ENCODE data around the gene MYO1E. TPM values are rescaled to one million over a fixed set of nuclear protein-coding genes. Genes with fewer than 3 reads are reported as not detected.
"Not testable (repeated sequence)": the region's sequence is repeated elsewhere in the genome, so short reads cannot be mapped to it uniquely, and the experiment has no call there.

Gene MYO1E
- total RNA-seq, 2 experiments from 2014 or later: 20.3 to 22.7 TPM

DNA sequence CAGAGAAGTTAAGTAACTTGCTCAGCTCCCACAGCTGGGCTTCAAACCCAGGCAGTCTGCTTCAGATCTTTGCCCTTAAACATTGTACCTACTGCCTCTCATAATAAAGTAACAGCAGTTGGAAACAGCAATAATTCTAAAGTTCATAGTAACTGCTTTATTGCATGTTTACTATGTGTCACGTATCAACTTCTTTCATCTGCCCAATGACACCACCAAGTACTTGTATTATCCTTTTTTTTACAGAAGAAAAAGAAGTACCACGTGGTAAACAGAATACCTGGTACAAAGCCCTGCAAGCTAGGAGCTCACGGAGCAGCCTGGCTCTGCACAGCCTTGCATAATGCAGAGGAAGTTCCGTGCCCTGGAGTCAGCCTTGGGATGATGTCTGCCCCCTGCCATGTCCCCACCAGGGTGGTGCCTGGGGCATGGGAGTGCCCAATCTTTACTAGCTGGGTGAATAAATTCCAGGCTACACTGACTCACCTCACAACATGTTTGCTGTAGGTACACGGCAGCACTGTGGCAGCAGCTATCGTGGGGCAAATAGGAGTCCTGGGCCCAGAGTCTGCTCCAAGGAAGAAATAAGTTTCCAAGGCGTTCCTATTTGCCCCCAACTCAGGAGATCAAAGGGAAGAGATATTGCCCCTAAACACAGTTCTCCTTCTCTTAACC lies 88.8 kb downstream of the MYO1E start:
- no peak for DNase-seq
- H3K9me3 Mint-ChIP-seq: no peaks in the 10 kb centered on the region
- no peaks in the 10 kb centered on the region for H3K4me1 Mint-ChIP-seq (ENCODE audit: low read depth)
- no peak for ATAC-seq
- TF ChIP-seq, protein P1, sequence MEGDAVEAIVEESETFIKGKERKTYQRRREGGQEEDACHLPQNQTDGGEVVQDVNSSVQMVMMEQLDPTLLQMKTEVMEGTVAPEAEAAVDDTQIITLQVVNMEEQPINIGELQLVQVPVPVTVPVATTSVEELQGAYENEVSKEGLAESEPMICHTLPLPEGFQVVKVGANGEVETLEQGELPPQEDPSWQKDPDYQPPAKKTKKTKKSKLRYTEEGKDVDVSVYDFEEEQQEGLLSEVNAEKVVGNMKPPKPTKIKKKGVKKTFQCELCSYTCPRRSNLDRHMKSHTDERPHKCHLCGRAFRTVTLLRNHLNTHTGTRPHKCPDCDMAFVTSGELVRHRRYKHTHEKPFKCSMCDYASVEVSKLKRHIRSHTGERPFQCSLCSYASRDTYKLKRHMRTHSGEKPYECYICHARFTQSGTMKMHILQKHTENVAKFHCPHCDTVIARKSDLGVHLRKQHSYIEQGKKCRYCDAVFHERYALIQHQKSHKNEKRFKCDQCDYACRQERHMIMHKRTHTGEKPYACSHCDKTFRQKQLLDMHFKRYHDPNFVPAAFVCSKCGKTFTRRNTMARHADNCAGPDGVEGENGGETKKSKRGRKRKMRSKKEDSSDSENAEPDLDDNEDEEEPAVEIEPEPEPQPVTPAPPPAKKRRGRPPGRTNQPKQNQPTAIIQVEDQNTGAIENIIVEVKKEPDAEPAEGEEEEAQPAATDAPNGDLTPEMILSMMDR (IDR thresholded peaks at IDR 0.05): no peak
- H3K4me3 Mint-ChIP-seq: no peak overlapping the region
- intact Hi-C loops (cut with micrococcal nuclease): no loop called here
- CTCF ChIA-PET: no interaction called here
- H3K27ac Mint-ChIP-seq: no peak overlapping the region
- H3K36me3 Mint-ChIP-seq (ENCODE audit: low read depth): no peaks in the 10 kb centered on the region
- POLR2A ChIA-PET: no interaction called here
- H3K27me3 Mint-ChIP-seq: peaks cover 4% of the 10 kb centered on the region

DNA sequence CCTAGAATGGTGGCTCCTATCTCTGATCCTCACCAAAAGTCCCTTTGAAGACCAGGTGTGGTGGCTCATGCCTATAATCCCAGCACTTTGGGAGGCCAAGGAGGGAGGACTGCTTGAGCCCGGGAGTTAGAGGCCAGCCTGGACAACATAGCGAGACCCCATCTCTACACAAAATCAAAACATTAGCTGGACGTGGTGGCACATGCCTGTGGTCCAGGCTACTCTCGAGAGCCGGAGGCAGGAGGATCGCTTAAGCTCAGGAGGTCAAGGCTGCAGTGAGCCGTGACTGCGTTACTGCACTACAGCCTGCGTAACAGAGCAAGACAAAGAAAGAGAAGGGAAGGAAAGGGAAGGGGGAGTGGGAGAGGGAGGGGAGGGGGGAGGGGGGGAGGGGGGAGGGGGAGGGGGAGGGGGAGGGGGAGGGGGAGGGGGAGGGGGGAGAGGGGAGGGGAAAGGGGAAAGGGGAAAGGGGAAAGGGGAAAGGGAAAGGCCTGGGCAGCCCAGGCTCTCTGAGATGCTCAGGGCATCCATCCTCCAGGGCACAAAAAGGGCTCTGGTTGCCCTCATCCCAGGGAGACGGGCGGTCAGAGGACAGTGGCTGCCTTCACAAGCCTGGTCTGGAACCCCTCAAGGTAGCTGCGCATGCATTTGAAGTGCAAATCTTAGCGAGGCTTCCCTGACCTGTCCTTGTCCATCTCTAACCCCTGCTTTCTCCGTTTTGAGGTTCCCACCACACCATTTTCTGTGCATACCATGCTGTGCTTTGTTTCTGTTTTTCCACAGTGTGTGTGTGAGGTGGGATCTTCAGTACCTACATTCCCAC lies 89.9 kb downstream of the MYO1E start:
- no peaks in the 10 kb centered on the region for H3K36me3 Mint-ChIP-seq (ENCODE audit: low read depth)
- DNase-seq (no peak), ATAC-seq (no peak)
- H3K4me1 Mint-ChIP-seq (ENCODE audit: low read depth): no peaks in the 10 kb centered on the region
- TF ChIP-seq, protein P1 (IDR thresholded peaks at IDR 0.05): no peak
- POLR2A ChIA-PET: no interaction called here
- peaks cover 4% of the 10 kb centered on the region for H3K27me3 Mint-ChIP-seq
- H3K4me3 Mint-ChIP-seq: no peak overlapping the region
- intact Hi-C loops (cut with micrococcal nuclease): no loop called here
- no peaks in the 10 kb centered on the region for H3K9me3 Mint-ChIP-seq
- CTCF ChIA-PET: interaction anchor here (1.2 kb wide), 1 partner anchor 35 kb away, joined by 5 read pairs; no protein-coding TSS in a partner anchor
- no peak overlapping the region for H3K27ac Mint-ChIP-seq

DNA sequence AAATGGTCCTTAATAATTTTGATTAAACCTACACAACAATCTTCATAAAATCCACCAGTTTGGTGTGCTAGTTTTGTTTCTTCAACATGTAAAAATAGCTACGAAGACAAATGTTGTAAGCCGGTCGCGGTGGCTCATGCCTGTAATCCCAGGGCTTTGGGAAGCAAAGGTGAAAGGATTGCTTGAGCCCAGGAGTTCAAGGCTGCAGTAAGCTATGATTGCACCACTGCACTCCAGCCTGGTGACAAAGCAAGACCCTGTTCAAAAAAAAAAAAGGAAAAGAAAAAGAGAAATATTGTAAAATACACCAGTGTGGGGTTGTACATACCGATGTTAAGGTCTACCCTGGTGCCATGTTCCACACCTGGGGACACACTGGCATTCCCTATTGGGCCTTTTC lies 91.0 kb downstream of the MYO1E start:
- ATAC-seq: no peak
- CTCF ChIA-PET: interaction anchor here (1.2 kb wide), 1 partner anchor 34 kb away, joined by 5 read pairs; no protein-coding TSS in a partner anchor
- Mint-ChIP-seq H3K4me1 (ENCODE audit: low read depth) (no peaks in the 10 kb centered on the region), H3K36me3 (ENCODE audit: low read depth) (no peaks in the 10 kb centered on the region), H3K27ac (no peak overlapping the region), H3K4me3 (no peak overlapping the region), H3K9me3 (no peaks in the 10 kb centered on the region), H3K27me3 (peaks cover 4% of the 10 kb centered on the region)
- intact Hi-C loops (cut with micrococcal nuclease): no loop called here
- DNase-seq: no peak
- POLR2A ChIA-PET: no interaction called here
- TF ChIP-seq, protein P1 (IDR thresholded peaks at IDR 0.05): no peak

DNA sequence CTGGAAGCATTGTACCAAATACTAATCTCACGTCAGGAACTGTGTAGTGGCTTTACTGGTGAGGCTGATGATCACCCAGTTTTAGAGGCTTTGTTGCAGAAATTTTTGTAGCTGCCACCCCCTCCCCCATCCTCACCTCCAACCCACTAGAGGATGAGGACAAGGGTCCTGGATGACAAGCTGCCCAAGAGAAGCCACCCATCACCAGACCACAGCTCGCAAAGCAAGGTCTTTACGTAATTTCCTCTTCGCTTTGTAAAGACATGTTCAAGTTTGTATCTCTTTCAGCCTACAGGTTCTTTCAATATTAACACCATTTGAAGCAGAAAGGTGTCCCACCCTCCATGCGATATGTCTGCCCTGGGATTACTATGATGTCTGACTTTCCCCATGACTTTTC lies 91.8 kb downstream of the MYO1E start:
- ATAC-seq: no peak
- DNase-seq: no peak
- intact Hi-C loops (cut with micrococcal nuclease): no loop called here
- TF ChIP-seq, protein P1 (IDR thresholded peaks at IDR 0.05): no peak
- Mint-ChIP-seq H3K9me3 (no peaks in the 10 kb centered on the region), H3K27ac (no peak overlapping the region), H3K27me3 (peaks cover 4% of the 10 kb centered on the region), H3K4me1 (ENCODE audit: low read depth) (no peaks in the 10 kb centered on the region), H3K36me3 (ENCODE audit: low read depth) (no peaks in the 10 kb centered on the region), H3K4me3 (no peak overlapping the region)
- ChIA-PET POLR2A (no interaction called here), CTCF (no interaction called here)

DNA sequence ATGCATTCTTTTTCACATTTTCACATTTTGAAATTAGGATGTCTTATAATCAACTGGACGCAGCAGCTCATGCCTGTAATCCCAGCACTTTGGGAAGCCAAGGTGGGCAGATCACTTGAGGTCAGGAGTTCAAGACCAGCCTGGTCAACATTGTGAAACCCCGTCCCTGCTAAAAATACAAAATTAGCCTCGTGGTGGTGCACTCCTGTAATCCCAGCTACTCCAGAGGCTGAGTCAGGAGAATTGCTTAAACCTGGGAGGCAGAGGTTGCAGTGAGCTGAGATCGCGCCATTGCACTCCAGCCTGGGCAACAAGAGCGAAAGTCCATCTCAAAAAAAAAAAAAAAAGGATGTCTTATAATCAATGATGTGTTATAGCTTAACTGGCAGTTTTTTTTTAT lies 92.4 kb downstream of the MYO1E start:
- H3K27ac Mint-ChIP-seq; H3K27me3 Mint-ChIP-seq; intact Hi-C loops (cut with micrococcal nuclease); ATAC-seq; H3K9me3 Mint-ChIP-seq; H3K36me3 Mint-ChIP-seq (ENCODE audit: low read depth); DNase-seq; H3K4me1 Mint-ChIP-seq (ENCODE audit: low read depth); H3K4me3 Mint-ChIP-seq; POLR2A ChIA-PET: not testable (repeated sequence)
- CTCF ChIA-PET: interaction anchor here (0.8 kb wide), 1 partner anchor 9 kb away, joined by 3 read pairs; no protein-coding TSS in a partner anchor

All from activated CD8-positive, alpha-beta T cell treated with anti-CD3 and anti-CD28 coated beads for 36 hours (primary cell).